HepG2 (cell line): ENCODE results near the gene ABL2. TPM values are rescaled to one million over a fixed set of nuclear protein-coding genes. Genes with fewer than 3 reads are reported as not detected.

Source experiments
- ATAC-seq: fragments of 200-7000 bp; cut with Tn5 transposase; 3 replicates; pipeline ENCODE4 v1.9.1; 2020; ENCODE audit warnings: mild to moderate bottlenecking, moderate library complexity
- BruUV-seq: library from RNA; stranded (reverse); fragments of 400-500 nt; replicated peaks from 2 replicates; lab custom pipeline; 2021; lab: Mats Ljungman, UMichigan
- CTCF ChIA-PET: fragments of 300-600 bp; formaldehyde crosslinking; extraction: SDS; loops from one replicate; lab custom pipeline; 2021; ENCODE audit warnings: low total read pairs, inconsistent platforms, low intra/inter-chr PET ratio; lab: Yijun Ruan, JAX
- POLR2A ChIA-PET: fragments of 350-600 bp; sonication (Branson Sonifier 250); formaldehyde crosslinking; loops from one replicate; lab custom pipeline; 2020; ENCODE audit warnings: antibody characterized with exemption, inconsistent platforms; lab: Yijun Ruan, JAX
- DNase-seq: peaks from one replicate; pipeline ENCODE4 v3.0.0-alpha.2; 2015; ENCODE audit warnings: low spot score
- FAIRE-seq: peaks from 3 replicates; lab custom pipeline; 2011; peaks lifted over from hg19 to GRCh38; lab: Jason Lieb, UNC
- H2AFZ ChIP-seq: one replicate; pipeline ENCODE4 v1.6.1; 2011; ENCODE audit warnings: low read length, inconsistent platforms
- H3K27ac ChIP-seq: fragments of 300-600 bp; 3 replicates; pipeline ENCODE4 v1.8.0; 2011; ENCODE audit warnings: mixed run types, mild to moderate bottlenecking, mixed read lengths, low read length, inconsistent platforms; ENCODE audit not compliant: insufficient read depth; ENCODE audit errors: extremely low read length
- H3K27me3 ChIP-seq, 2 experiments: fragments of 200-600 bp in 1 of 2; 2 replicates in 1 of 2; 3 replicates in 1 of 2; pipeline versions ENCODE4 v1.6.0 to v1.8.0; 2011; ENCODE audit warnings: low read length in 2 of 2, mild to moderate bottlenecking in 2 of 2, moderate library complexity in 2 of 2, inconsistent platforms in 1 of 2; ENCODE audit not compliant: insufficient read depth in 2 of 2, control insufficient read depth in 1 of 2
- H3K36me3 ChIP-seq, 2 experiments: fragments of 200-600 bp in 1 of 2; replicated peaks in 1 of 2; 2 replicates in 1 of 2; 3 replicates in 1 of 2; pipeline versions ENCODE4 v1.5.1 to v1.8.0; 2011; ENCODE audit warnings: low read length in 2 of 2, inconsistent platforms in 1 of 2; ENCODE audit not compliant: insufficient read depth in 2 of 2, control insufficient read depth in 1 of 2
- H3K4me1 ChIP-seq: 2 replicates; pipeline ENCODE4 v1.5.1; 2012; ENCODE audit warnings: low read length, inconsistent platforms; ENCODE audit not compliant: insufficient read depth
- H3K4me2 ChIP-seq: 2 replicates; pipeline ENCODE4 v1.6.0; 2011; ENCODE audit warnings: low read depth, low read length, inconsistent platforms
- H3K4me3 ChIP-seq, 3 experiments: fragments of 200-600 bp in 1 of 3; sonication (generic), shearing (Covaris generic) in 1 of 3; replicated peaks in 1 of 3; 2 replicates each; pipeline ENCODE4 v1.5.1; 2011 to 2016; ENCODE audit warnings: low read length in 3 of 3, inconsistent platforms in 2 of 3, low read depth in 2 of 3, mild to moderate bottlenecking in 2 of 3, control low read depth in 1 of 3, mixed read lengths in 1 of 3; ENCODE audit not compliant: insufficient read depth in 1 of 3
- H3K79me2 ChIP-seq: one replicate; pipeline ENCODE4 v1.6.1; 2011; ENCODE audit warnings: low read length, inconsistent platforms; ENCODE audit not compliant: insufficient read depth
- H3K9ac ChIP-seq: 2 replicates; pipeline ENCODE4 v1.6.0; 2011; ENCODE audit warnings: mild to moderate bottlenecking, low read depth, low read length, inconsistent platforms; ENCODE audit not compliant: insufficient read depth
- H3K9me3 ChIP-seq: 2 replicates; pipeline ENCODE4 v1.5.1; 2012; ENCODE audit warnings: mild to moderate bottlenecking, low read length
- H4K20me1 ChIP-seq: 2 replicates; pipeline ENCODE4 v1.6.0; 2011; ENCODE audit warnings: inconsistent platforms, mild to moderate bottlenecking, low read length, moderate library complexity; ENCODE audit not compliant: insufficient read depth
- DMAP1 ChIP-seq: IDR thresholded peaks from 2 replicates; pipeline ENCODE4 v1.6.1; 2016
- HNF1A ChIP-seq, 2 experiments: sonication (generic) in 1 of 2; formaldehyde crosslinking in 1 of 2; IDR thresholded peaks; 2 replicates each; pipeline versions ENCODE4 v1.4.0 to v1.6.1; 2016 to 2020; ENCODE audit warnings: borderline replicate concordance in 1 of 2, low read depth in 1 of 2, mild to moderate bottlenecking in 1 of 2, missing genetic modification reagents in 1 of 2
- HOXD1 ChIP-seq: sonication (generic); formaldehyde crosslinking; IDR thresholded peaks from 2 replicates; pipeline ENCODE4 v1.5.0; 2020; ENCODE audit warnings: missing genetic modification reagents
- IRX3 ChIP-seq: sonication (generic); formaldehyde crosslinking; IDR thresholded peaks from 2 replicates; pipeline ENCODE4 v1.8.1; 2023; ENCODE audit warnings: mild to moderate bottlenecking, low read depth, missing genetic modification reagents, borderline replicate concordance
- NCOA1 ChIP-seq: sonication (generic); formaldehyde crosslinking; IDR thresholded peaks from 2 replicates; pipeline ENCODE4 v1.9.0; 2021; ENCODE audit warnings: missing genetic modification reagents
- POLR2A ChIP-seq, 2 experiments: IDR thresholded peaks; 2 replicates each; pipeline ENCODE4 v1.6.1; 2011; ENCODE audit warnings: low read depth in 2 of 2, low read length in 2 of 2, mild to moderate bottlenecking in 1 of 2, moderate library complexity in 1 of 2; ENCODE audit not compliant: insufficient read depth in 1 of 2
- SP2 ChIP-seq: sonication (generic); formaldehyde crosslinking; IDR thresholded peaks from 2 replicates; pipeline ENCODE4 v1.5.1; 2020; ENCODE audit warnings: mild to moderate bottlenecking, missing genetic modification reagents
- ZKSCAN5 ChIP-seq: sonication (generic); formaldehyde crosslinking; IDR thresholded peaks from 2 replicates; pipeline ENCODE4 v1.5.1; 2020; ENCODE audit warnings: mild to moderate bottlenecking, missing genetic modification reagents
- ZMYM4 ChIP-seq: sonication (generic); formaldehyde crosslinking; IDR thresholded peaks from 2 replicates; pipeline ENCODE4 v1.8.1; 2023; ENCODE audit warnings: mild to moderate bottlenecking, missing genetic modification reagents
- ZNF337 ChIP-seq: sonication (generic); formaldehyde crosslinking; IDR thresholded peaks from 2 replicates; pipeline ENCODE4 v1.5.1; 2020; ENCODE audit warnings: missing genetic modification reagents, low read depth, mild to moderate bottlenecking, borderline replicate concordance
- ZNF501 ChIP-seq: sonication (generic); formaldehyde crosslinking; IDR thresholded peaks from 2 replicates; pipeline ENCODE4 v1.5.1; 2020; ENCODE audit warnings: mild to moderate bottlenecking, moderate library complexity, missing genetic modification reagents
- ZNF552 ChIP-seq: sonication (generic); formaldehyde crosslinking; IDR thresholded peaks from 2 replicates; pipeline ENCODE4 v1.9.0; 2022; ENCODE audit warnings: missing genetic modification reagents, mild to moderate bottlenecking, borderline replicate concordance
- ZNF7 ChIP-seq: IDR thresholded peaks from 2 replicates; pipeline ENCODE4 v1.6.1; 2016; ENCODE audit warnings: missing biosample characterization, missing genetic modification reagents
- WGBS: methylation state at CpG from one replicate; pipeline ENCODE4 v1.1.6; 2017; ENCODE audit warnings: low lambda C conversion rate; 5-methylcytosine and 5-hydroxymethylcytosine counted together
- in situ Hi-C: cut with HindIII; loops from 2 replicates; pipeline ENCODE4 v1.10.0; 2017; ENCODE audit warnings: low pct_unique_long_range_greater_than_20kb; ENCODE audit not compliant: extremely low pct_ligation_motif_present
- intact Hi-C: fragments of 100-400 bp; cut with micrococcal nuclease; formaldehyde crosslinking; loops from one replicate; pipeline ENCODE4 v1.10.0; 2022; ENCODE audit not compliant: unreplicated experiment
- polyA plus RNA-seq, 8 experiments: library from polyadenylated mRNA; depleted of rRNA in 3 of 8; stranded (reverse) in 7 of 8; unstranded in 1 of 8; fragments of >200 nt; fragmentation: Illumina TruSeq in 4 of 8; extraction: Trizol in 4 of 8; gene quantifications; 2 replicates each; pipeline versions ENCODE4 v1.2.1 to v1.2.3, GENCODE V29; 2011 to 2016; ENCODE audit warnings: low read depth in 4 of 8, missing spikeins in 1 of 8, mixed read lengths in 1 of 8; ENCODE audit not compliant: insufficient read depth in 1 of 8
- total RNA-seq, 5 experiments: library from RNA; depleted of rRNA; stranded (reverse); fragments of >200 nt; fragmentation: Illumina TruSeq; extraction: Trizol; gene quantifications; 2 replicates each; pipeline ENCODE4 v1.2.3, GENCODE V29; 2016; ENCODE audit warnings: low read depth in 1 of 5
- TF ChIP-seq, protein P1 (sequence below): sonication (generic); formaldehyde crosslinking; IDR thresholded peaks from 2 replicates; pipeline ENCODE4 v1.8.0; 2022; ENCODE audit warnings: missing genetic modification reagents, mild to moderate bottlenecking, borderline replicate concordance
- TF ChIP-seq, protein P2 (sequence below): sonication (generic); formaldehyde crosslinking; IDR thresholded peaks from 2 replicates; pipeline ENCODE4 v1.4.0; 2020; ENCODE audit warnings: missing genetic modification reagents, borderline replicate concordance
- TF ChIP-seq, protein P3 (sequence below): sonication (generic); formaldehyde crosslinking; IDR thresholded peaks from 2 replicates; pipeline ENCODE4 v1.8.1; 2023; ENCODE audit warnings: mild to moderate bottlenecking, missing genetic modification reagents, borderline replicate concordance

ABL2 gene
- total and polyA plus RNA-seq, 2 of the 13 experiments (the other 11 are each of a cell fraction or from before 2014, with no cell fraction given): 5.8 to 6.0 TPM

DNA sequence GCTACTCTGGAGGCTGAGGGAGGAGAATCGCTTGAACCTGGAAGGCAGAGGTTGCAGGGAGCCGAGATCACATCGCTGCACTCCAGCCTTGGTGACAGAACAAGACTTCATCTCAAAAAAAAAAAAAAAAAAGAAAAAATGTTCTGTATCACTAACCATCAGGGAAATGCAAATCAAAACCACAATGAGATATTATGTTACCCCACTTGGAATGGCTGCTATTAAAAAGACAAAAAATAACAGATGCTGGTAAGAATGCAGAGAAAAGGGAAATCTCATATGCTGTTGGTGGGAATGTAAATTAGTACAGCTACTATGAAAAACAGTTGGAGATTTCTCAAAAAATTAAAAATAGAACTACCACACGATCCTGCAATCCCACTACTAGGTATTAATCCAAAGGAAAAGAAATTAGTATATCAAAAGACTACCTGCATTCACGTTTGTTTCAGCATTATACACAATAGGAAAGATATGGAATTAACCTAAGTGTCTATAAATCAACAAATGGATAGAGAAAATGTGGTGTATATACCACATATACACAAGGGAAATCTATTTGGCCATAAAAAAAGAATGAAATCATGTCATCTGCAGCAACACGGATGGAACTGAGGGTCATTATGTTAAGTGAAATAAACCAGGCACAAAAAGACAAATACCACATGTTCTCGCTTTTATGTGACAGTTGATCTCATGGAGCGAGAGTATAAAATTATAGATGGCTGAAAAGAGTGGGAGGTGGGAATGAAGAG, 62.6 kb downstream of the ABL2 start:
- Histone ChIP-seq H3K27ac (no peak overlapping the region), H3K4me1 (peaks cover 31% of the 10 kb centered on the region), H3K36me3 (no peaks in the 10 kb centered on the region; a peak in 1 of 5 replicates), H3K9me3 (no peaks in the 10 kb centered on the region), H2AFZ (no peak overlapping the region), H3K9ac (no peak overlapping the region), H3K4me2 (no peak overlapping the region), H3K4me3 (no peak overlapping the region), H3K27me3 (no peaks in the 10 kb centered on the region), H3K79me2 (peaks cover 40% of the 10 kb centered on the region), H4K20me1 (no peaks in the 10 kb centered on the region)
- DNase-seq: no peak
- POLR2A ChIA-PET: no interaction called here
- intact Hi-C loops (no loop called here), in situ Hi-C loops (no loop called here)
- FAIRE-seq: no peak
- CTCF ChIA-PET: no interaction called here
- BruUV-seq: no TSS peak
- no peak for ATAC-seq
- WGBS: 95% methylated on average over 8 of the region's 8 CpGs
- TF ChIP-seq ZMYM4 (CRISPR knock-in tag) (no peak), ZNF552 (CRISPR knock-in tag) (no peak), ZKSCAN5 (CRISPR knock-in tag) (no peak), HOXD1 (CRISPR knock-in tag) (no peak), ZNF337 (CRISPR knock-in tag) (no peak), IRX3 (no peak), HNF1A (IDR thresholded peaks at IDR 0.05; ENCODE audit: low read depth) (no peak), HNF1A (CRISPR knock-in tag; IDR thresholded peaks at IDR 0.05; ENCODE audit: borderline replicate concordance) (no peak), ZNF7 (no peak), DMAP1 (CRISPR knock-in tag) (no peak), NCOA1 (no peak), POLR2A (IDR thresholded peaks at IDR 0.05; ENCODE audit: insufficient read depth in 1 of 2, low read depth in 2 of 2, low read length in 2 of 2) (no peak), ZNF501 (CRISPR knock-in tag) (no peak), SP2 (CRISPR knock-in tag) (no peak)
- TF ChIP-seq, protein P1, sequence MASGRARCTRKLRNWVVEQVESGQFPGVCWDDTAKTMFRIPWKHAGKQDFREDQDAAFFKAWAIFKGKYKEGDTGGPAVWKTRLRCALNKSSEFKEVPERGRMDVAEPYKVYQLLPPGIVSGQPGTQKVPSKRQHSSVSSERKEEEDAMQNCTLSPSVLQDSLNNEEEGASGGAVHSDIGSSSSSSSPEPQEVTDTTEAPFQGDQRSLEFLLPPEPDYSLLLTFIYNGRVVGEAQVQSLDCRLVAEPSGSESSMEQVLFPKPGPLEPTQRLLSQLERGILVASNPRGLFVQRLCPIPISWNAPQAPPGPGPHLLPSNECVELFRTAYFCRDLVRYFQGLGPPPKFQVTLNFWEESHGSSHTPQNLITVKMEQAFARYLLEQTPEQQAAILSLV: no peak
- TF ChIP-seq, protein P2, sequence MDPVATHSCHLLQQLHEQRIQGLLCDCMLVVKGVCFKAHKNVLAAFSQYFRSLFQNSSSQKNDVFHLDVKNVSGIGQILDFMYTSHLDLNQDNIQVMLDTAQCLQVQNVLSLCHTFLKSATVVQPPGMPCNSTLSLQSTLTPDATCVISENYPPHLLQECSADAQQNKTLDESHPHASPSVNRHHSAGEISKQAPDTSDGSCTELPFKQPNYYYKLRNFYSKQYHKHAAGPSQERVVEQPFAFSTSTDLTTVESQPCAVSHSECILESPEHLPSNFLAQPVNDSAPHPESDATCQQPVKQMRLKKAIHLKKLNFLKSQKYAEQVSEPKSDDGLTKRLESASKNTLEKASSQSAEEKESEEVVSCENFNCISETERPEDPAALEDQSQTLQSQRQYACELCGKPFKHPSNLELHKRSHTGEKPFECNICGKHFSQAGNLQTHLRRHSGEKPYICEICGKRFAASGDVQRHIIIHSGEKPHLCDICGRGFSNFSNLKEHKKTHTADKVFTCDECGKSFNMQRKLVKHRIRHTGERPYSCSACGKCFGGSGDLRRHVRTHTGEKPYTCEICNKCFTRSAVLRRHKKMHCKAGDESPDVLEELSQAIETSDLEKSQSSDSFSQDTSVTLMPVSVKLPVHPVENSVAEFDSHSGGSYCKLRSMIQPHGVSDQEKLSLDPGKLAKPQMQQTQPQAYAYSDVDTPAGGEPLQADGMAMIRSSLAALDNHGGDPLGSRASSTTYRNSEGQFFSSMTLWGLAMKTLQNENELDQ (CRISPR knock-in tag): no peak
- TF ChIP-seq, protein P3, sequence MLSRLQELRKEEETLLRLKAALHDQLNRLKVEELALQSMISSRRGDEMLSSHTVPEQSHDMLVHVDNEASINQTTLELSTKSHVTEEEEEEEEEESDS: no peak
